NT2/D1 (cell line): ENCODE data around the gene SYT1.

Experiments used
- YY1 ChIP-seq: IDR thresholded peaks from 2 replicates; pipeline ENCODE4 v1.6.1; 2011; ENCODE audit not compliant: insufficient read length, insufficient read depth
- ZNF274 ChIP-seq: IDR thresholded peaks from 2 replicates; pipeline ENCODE4 v1.6.1; 2011; ENCODE audit warnings: mild to moderate bottlenecking, low read depth, low read length

GRCh38 chr12:79098530-79098929, 234.0 kb downstream of the SYT1 start:
- TF ChIP-seq YY1: no peak
- TF ChIP-seq ZNF274: no peak
